ENCODE data around the gene GKAP1. TPM values are rescaled to one million over a fixed set of nuclear protein-coding genes. Genes with fewer than 3 reads are reported as not detected.
"Not testable (repeated sequence)": the region's sequence is repeated elsewhere in the genome, so short reads cannot be mapped to it uniquely, and the experiment has no call there.

Gene GKAP1
- total RNA-seq, result 10 to 100 TPM in 1 of 9 donors, 1 to 10 TPM in 8; 1.2 to 10.2 (median 5.3) TPM
- polyA plus RNA-seq, result 10 to 100 TPM in 1 of 3 donors, 1 to 10 TPM in 2; 7.2 to 24.2 (median 9.2) TPM
- long read RNA-seq, donor 1, result 0 reads
- long read RNA-seq, donor 2, result 0 reads
- long read RNA-seq, donor 3, partial matches to known transcripts, result 0 of 1 reads
- long read RNA-seq, donor 3, other reads (novel, unspliced or antisense), result 0 of 1 reads
- long read RNA-seq, donor 4, partial matches to known transcripts, result 1 of 1 reads
- long read RNA-seq, donor 4, other reads (novel, unspliced or antisense), result 0 of 1 reads
- long read RNA-seq, donor 5, transcript GKAP1-203 (13 exons, 1,778 nt), result major isoform, 7 of 15 reads
- long read RNA-seq, donor 5, partial matches to known transcripts, result 2 of 15 reads
- long read RNA-seq, donor 5, other reads (novel, unspliced or antisense), result 4 of 15 reads
- long read RNA-seq, donor 6, partial matches to known transcripts, result 1 of 2 reads
- long read RNA-seq, donor 6, other reads (novel, unspliced or antisense), result 1 of 2 reads
- long read RNA-seq, donor 7, result 0 reads
- long read RNA-seq, donor 8, partial matches to known transcripts, result 0 of 2 reads
- long read RNA-seq, donor 8, other reads (novel, unspliced or antisense), result 0 of 2 reads
- long read RNA-seq, donor 9, result 0 reads
- long read RNA-seq, donor 10, result 0 reads

DNA sequence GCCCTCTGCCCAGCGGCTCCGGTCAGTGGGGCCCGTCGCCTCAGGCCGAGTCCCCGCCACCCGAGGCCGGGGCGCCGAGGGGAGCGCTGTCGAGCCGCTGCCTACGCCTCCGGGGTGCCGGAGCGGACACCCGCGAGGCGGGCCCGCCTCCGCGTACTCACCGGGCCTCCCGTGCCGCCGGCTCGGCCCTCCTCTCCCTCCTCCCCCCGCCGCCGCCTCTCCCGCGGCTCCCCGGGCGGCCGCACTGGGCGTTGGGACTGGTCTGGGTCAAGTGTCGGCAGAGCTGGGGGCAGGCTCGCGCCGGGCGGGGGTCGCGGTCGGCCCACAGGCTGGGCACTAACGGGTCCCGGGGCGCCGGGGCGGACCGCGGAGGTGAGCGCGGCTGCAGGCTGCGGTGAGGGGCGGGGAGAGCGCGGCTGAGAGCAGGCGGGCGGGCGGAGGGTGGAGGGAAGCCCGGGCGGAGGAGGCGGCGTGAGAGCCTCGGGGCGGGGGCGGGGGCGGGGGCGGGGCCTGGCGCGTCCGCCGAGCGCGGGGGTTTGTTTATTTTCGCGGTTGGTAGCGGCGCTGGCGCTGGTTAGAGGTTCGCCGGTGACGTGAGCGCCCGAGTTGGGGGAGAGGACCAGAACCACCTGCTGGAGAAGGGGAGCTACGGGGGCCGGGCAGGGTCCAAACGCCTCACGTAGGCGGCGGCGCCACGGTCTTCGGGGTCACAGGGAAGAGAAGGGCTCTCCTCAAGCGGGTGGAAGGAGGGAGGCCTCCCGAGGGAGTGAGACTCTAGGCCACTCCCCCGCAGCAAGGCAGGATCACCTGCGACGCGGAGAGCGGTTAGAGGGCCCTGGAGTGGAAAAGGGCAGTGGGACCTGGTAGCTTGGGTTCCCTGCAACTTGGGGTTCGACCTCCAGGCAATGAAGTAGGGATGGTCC is at the start of gene GKAP1:
Gene GKAP1 (minus strand): TSS at position 414 of the 923 bp plus-strand sequence. CDS start 11,252 bp downstream, outside the sequence.
- Histone ChIP-seq H3K4me3 (peak within 1 kb of the TSS in 3 of 4 donors; percentile 62 to 91 (median 73)), H3K27ac (peak within 1 kb of the TSS in 4 of 5 donors; percentile 69 to 93 (median 86))
- intact Hi-C loops (cut with DNase I); H3K27me3 ChIP-seq; H3K4me1 ChIP-seq (replicated peaks in 1 of 2); H3K36me3 ChIP-seq (replicated peaks in 1 of 2); H3K9me3 ChIP-seq (replicated peaks in 1 of 3): not testable (repeated sequence)
- TF ChIP-seq, protein P1, sequence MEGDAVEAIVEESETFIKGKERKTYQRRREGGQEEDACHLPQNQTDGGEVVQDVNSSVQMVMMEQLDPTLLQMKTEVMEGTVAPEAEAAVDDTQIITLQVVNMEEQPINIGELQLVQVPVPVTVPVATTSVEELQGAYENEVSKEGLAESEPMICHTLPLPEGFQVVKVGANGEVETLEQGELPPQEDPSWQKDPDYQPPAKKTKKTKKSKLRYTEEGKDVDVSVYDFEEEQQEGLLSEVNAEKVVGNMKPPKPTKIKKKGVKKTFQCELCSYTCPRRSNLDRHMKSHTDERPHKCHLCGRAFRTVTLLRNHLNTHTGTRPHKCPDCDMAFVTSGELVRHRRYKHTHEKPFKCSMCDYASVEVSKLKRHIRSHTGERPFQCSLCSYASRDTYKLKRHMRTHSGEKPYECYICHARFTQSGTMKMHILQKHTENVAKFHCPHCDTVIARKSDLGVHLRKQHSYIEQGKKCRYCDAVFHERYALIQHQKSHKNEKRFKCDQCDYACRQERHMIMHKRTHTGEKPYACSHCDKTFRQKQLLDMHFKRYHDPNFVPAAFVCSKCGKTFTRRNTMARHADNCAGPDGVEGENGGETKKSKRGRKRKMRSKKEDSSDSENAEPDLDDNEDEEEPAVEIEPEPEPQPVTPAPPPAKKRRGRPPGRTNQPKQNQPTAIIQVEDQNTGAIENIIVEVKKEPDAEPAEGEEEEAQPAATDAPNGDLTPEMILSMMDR (IDR thresholded peaks at IDR 0.05), result peak in 3 of 6 experiments; percentile 11 to 33 (median 18)
- peak in 1 of 2 donors; percentile 45 for TF ChIP-seq POLR2A (IDR thresholded peaks at IDR 0.05)
- peak; percentile 75 to 90 (median 77) for DNase-seq
- whole genome bisulfite sequencing, 4 donors, result 0 to 1% (median 0%) methylated on average over 20 to 100 of the region's 103 CpGs; no CpG with 5 or more reads in 1 of the 4 donors

DNA sequence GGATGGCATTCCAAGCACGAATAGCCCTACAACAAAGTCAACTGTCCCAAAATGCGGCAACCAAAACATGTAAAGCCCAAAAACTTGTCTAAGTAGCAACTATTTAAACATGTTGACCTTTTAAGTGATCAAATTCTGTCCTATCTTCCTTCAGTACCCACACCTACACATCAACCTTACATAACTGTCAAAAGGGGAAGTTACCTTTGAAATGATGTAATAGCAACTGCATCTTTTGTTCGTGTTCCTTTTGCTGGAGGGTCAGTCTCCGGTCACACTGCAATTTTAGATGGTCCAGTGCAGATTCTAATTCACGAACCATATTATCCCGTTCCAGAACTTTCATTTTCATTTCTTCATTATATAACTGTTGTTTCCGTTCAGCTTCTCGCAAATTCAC is 32.3 kb upstream of the GKAP1 start:
- intact Hi-C loops (cut with DNase I); H3K36me3 ChIP-seq (replicated peaks in 1 of 2); H3K9me3 ChIP-seq (replicated peaks in 1 of 3); DNase-seq; H3K27ac ChIP-seq; H3K4me1 ChIP-seq (replicated peaks in 1 of 2); H3K4me3 ChIP-seq; H3K27me3 ChIP-seq: not testable (repeated sequence)
- 92 to 97% (median 96%) methylated on average over 8 of the region's 8 CpGs for WGBS, 4 donors

DNA sequence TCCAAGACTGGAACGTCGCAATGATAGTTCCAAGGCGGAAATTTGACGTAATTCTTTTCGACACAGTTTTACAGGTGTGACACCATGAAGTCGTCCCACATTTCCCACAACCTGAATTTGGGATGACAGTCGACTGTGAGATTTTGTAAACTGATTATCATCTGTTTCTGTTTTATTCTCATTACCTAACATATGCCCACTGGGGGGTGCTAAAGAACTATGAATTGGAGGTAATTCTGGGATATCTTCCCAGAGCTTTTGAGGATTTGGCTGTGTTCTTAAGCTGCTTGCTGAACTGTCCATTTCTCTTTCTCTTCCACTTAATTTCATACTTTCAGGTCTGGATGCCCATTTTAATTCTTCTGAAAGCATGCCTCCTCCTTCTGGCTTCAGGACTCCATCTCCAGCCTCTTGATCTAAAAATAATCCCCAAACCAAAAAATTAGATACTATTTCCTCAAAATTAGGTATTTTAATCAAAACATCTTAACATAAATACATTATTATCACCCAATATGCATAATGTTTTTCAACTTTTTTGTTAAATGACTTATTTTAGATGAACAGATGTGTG is 19.6 kb upstream of the GKAP1 start:
- intact Hi-C loops (cut with DNase I), result loop anchor here in 1 of 2 donors (10.0 kb wide), 1 partner anchor 78 kb away; no protein-coding TSS in a partner anchor
- H3K4me3 ChIP-seq; H3K4me1 ChIP-seq (replicated peaks in 1 of 2); DNase-seq; H3K27ac ChIP-seq; H3K9me3 ChIP-seq (replicated peaks in 1 of 3); H3K27me3 ChIP-seq; H3K36me3 ChIP-seq (replicated peaks in 1 of 2): not testable (repeated sequence)
- WGBS, 4 donors, result 32 to 56% (median 50%) methylated on average over 4 to 7 of the region's 7 CpGs
- TF ChIP-seq, protein P1 (IDR thresholded peaks at IDR 0.05), result peak in 2 of 6 experiments; percentile 15 to 36

DNA sequence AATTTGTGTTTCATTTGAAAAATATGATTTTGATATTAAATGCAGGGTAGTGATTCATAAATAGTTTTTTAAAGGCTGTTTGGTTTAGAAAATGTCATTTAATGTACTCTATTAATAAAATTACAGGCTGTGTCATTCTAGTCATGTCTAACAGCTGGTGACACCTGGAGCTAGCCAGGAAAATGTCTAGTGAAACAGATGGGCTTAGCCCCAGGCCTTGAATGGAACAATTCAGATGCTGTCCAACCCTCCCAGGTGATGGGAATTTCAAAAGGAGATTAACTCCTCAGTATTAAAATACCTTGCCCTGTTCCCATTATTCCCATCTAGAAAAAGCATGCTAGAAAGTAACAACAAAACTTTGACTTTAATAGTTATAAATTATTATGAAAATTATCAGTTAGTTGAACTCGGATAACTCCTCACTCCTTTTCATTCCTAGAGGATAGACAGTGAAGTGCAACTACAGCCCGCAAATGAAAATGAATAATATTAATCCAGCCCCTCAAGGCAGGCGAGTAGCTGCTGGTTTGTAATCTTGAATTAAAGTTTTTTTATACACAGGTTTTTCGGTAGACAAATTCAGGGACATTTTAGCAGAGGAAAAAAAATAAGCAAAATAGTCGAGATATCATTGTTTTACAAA is 13.0 kb upstream of the GKAP1 start:
- intact Hi-C loops (cut with DNase I), result loop anchor here in 1 of 2 donors (10.0 kb wide), 1 partner anchor 84 kb away; no protein-coding TSS in a partner anchor
- not testable (repeated sequence) for H3K9me3 ChIP-seq (replicated peaks in 1 of 3); H3K4me1 ChIP-seq (replicated peaks in 1 of 2); H3K36me3 ChIP-seq (replicated peaks in 1 of 2); H3K27ac ChIP-seq; H3K27me3 ChIP-seq; DNase-seq; H3K4me3 ChIP-seq
- 70 to 82% (median 76%) methylated on average over 5 of the region's 5 CpGs for WGBS, 4 donors

DNA sequence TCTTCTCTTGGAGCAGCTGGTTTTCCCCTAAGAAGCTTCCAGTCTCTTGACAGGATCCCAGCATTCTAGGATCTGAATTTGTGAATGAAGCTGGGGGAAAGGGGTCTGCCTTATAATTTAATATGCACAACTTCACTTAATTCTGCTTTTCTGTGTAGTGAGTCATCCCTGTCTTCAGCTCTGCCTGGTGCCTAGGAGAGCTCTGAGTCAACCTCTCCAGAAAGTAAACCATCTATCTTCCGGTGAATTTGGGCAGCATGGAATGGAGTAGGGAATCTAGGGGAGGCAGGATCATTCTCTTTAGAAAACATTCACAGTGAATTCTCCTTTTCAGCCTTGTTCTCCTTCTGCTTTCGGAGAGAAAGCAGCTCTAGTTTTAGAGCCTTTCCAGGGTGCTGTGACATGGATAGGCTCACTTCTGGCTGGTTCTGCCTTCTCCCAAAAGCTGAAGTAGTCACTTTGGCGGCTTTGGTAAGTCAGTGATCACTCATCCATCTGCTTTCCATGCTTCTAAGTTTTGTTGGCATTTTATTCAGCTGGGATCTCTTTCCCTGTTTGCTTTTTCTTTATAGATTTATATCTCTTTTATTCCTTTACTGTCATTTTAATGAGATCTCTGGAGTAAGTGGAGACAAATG is 7.5 kb upstream of the GKAP1 start:
- H3K36me3 ChIP-seq (replicated peaks in 1 of 2); intact Hi-C loops (cut with DNase I); H3K27me3 ChIP-seq; H3K27ac ChIP-seq; H3K4me1 ChIP-seq (replicated peaks in 1 of 2); H3K9me3 ChIP-seq (replicated peaks in 1 of 3); H3K4me3 ChIP-seq: not testable (repeated sequence)
- DNase-seq, result peak in 4 of 7 donors; percentile 16 to 29 (median 26)
- 55 to 77% (median 68%) methylated on average over 3 of the region's 3 CpGs for WGBS, 4 donors

DNA sequence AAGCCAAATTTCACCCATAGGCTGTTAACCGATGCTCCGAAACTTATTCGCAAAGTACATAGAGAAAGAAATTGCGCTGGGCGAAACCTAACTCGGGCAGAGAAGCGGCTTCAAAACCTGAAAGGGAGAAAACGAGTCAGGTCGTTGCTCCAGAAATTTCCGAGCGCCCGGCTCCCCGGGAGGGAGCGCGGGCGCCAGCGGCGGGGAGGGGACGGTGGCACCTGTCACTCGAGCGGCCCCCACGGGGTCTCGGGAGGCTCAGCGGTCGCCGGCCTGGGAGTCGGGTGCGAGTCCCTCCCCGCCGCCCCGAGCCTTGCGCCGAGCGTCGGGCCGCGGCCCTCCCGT is 586 bp downstream of the GKAP1 start:
- H3K9me3 ChIP-seq (replicated peaks in 1 of 3), result not testable (repeated sequence)
- WGBS, 4 donors, result 0 to 1% (median 1%) methylated on average over 12 to 38 of the region's 38 CpGs

DNA sequence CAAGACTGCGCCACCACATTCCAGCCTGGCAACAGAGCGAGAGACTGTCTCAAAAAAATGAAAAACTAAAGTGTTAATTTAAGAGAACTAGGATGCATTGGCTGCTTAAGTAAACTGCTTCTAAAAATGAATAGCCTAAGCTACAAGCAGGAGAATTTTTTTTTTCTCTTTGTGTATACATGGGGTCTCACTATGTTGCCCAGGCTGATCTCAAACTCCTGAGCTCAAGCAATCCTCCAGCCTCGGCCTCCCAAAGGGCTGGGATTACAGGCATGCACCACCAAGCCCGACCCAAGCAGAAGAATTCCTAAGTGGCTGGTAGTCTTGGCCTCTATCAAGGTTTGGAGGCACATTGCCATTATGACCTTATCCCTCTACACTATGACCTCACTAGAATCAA is 2.4 kb downstream of the GKAP1 start:
- H3K9me3 ChIP-seq (replicated peaks in 1 of 3); H3K27ac ChIP-seq; H3K4me3 ChIP-seq; H3K36me3 ChIP-seq (replicated peaks in 1 of 2); H3K4me1 ChIP-seq (replicated peaks in 1 of 2); intact Hi-C loops (cut with DNase I); DNase-seq; H3K27me3 ChIP-seq: not testable (repeated sequence)
- WGBS, 4 donors, result 97 to 100% (median 97%) methylated on average over 4 of the region's 4 CpGs

More for the DNA sequence above, 586 bp downstream of the GKAP1 start:
- H3K36me3 ChIP-seq (replicated peaks in 1 of 2); intact Hi-C loops (cut with DNase I); H3K27me3 ChIP-seq; H3K4me1 ChIP-seq (replicated peaks in 1 of 2): not testable (repeated sequence)
- DNase-seq, result peak in 2 of 7 donors; percentile 15 to 28
- H3K4me3 ChIP-seq, result peak overlapping the region in 2 of 4 donors; percentile 73 to 91
- peak overlapping the region in 4 of 5 donors; percentile 69 to 93 (median 86) for H3K27ac ChIP-seq
